Naive B cell (primary cell): ENCODE results near the gene DMPK. TPM values are rescaled to one million over a fixed set of nuclear protein-coding genes. Genes with fewer than 3 reads are reported as not detected.
"Not testable (repeated sequence)": the region's sequence is repeated elsewhere in the genome, so short reads cannot be mapped to it uniquely, and the experiment has no call there.

Source experiments
- ATAC-seq, 2 donors: fragments of 150-1000 bp; cut with Tn5 transposase; 2 replicates each; pipeline ENCODE4 v1.10.0; 2021; ENCODE audit warnings: low read depth in 2 of 2, mild to moderate bottlenecking in 2 of 2, moderate library complexity in 2 of 2
- DNase-seq: peaks from one replicate; pipeline ENCODE4 v3.0.0; 2022
- H3K27ac Mint-ChIP-seq, 6 donors: one replicate each; pipeline ENCODE4 v1.8.0; 2020 to 2022; ENCODE audit warnings: mild to moderate bottlenecking in 6 of 6, mixed read lengths in 6 of 6, moderate library complexity in 5 of 6, inconsistent platforms in 2 of 6
- H3K27me3 Mint-ChIP-seq, 3 donors: one replicate each; pipeline ENCODE4 v1.8.0; 2021 to 2022; ENCODE audit warnings: mixed read lengths in 3 of 3, mild to moderate bottlenecking in 1 of 3
- H3K36me3 Mint-ChIP-seq, 2 donors: one replicate each; pipeline ENCODE4 v1.8.0; 2020 to 2022; ENCODE audit warnings: mixed read lengths in 2 of 2, inconsistent platforms in 1 of 2, mild to moderate bottlenecking in 1 of 2
- H3K4me1 Mint-ChIP-seq, 3 donors: one replicate each; pipeline ENCODE4 v1.8.0; 2020 to 2022; ENCODE audit warnings: mixed read lengths in 3 of 3, inconsistent platforms in 1 of 3, mild to moderate bottlenecking in 1 of 3, moderate library complexity in 1 of 3
- H3K4me3 Mint-ChIP-seq, 8 donors: one replicate each; pipeline ENCODE4 v1.8.0; 2020 to 2022; ENCODE audit warnings: mild to moderate bottlenecking in 8 of 8, mixed read lengths in 8 of 8, moderate library complexity in 8 of 8, inconsistent platforms in 2 of 8
- H3K9me3 Mint-ChIP-seq, 7 donors: one replicate each; pipeline ENCODE4 v1.8.0; 2020 to 2022; ENCODE audit warnings: mixed read lengths in 7 of 7, mild to moderate bottlenecking in 5 of 7, inconsistent platforms in 2 of 7, moderate library complexity in 1 of 7
- polyA plus RNA-seq, 6 donors: library from polyadenylated mRNA; unstranded; fragments of 300-500 nt; fragmentation: Illumina TruSeq; gene quantifications; one replicate each; pipeline ENCODE4 v1.2.3, GENCODE V29; 2021; ENCODE audit warnings: low read depth in 6 of 6

The DMPK gene
- polyA plus RNA-seq, 6 donors from 2014 or later = 0.31 to 2.7 (median 1.1) TPM; not detected in 1

DNA sequence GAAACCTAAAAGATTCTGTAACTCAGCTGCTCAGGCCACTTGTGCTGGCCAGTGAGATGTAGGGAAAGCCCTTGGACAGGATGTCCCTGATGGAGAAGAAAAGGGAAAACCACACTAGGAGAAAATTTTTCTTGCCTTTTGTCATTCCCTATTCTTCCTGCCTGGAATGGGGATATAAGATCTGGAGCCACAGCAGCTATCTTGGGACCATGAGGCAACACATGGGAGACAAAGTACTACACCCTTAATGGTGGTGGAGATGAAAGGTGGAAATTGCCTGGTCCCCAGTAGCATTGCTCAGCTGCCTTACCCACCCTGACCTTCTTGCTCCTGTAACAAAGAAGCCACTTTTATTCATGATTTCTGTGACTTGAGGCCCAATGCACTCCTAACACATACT, 23.4 kb upstream of the DMPK start:
- Mint-ChIP-seq H3K4me3 (no peak overlapping the region), H3K4me1 (peaks cover 0 to 10% (median 7%) of the 10 kb centered on the region in 3 donors), H3K9me3 (peaks cover 0 to 2% (median 0%) of the 10 kb centered on the region in 7 donors), H3K27ac (peak overlapping the region in 1 of 6 donors; percentile 8), H3K36me3 (no peaks in the 10 kb centered on the region), H3K27me3 (peaks cover 0 to 19% (median 12%) of the 10 kb centered on the region in 3 donors)
- ATAC-seq = no peak
- DNase-seq = no peak

GRCh38 chr19:45804959-45805230, 22.6 kb upstream of the DMPK start:
- no peak overlapping the region for H3K27ac Mint-ChIP-seq
- DNase-seq = no peak
- H3K4me3 Mint-ChIP-seq = no peak overlapping the region
- H3K27me3 Mint-ChIP-seq = peaks cover 0 to 13% (median 12%) of the 10 kb centered on the region in 3 donors
- peaks cover 0 to 10% (median 7%) of the 10 kb centered on the region in 3 donors for H3K4me1 Mint-ChIP-seq
- ATAC-seq = no peak
- H3K9me3 Mint-ChIP-seq = peaks cover 0 to 2% (median 0%) of the 10 kb centered on the region in 7 donors
- no peaks in the 10 kb centered on the region for H3K36me3 Mint-ChIP-seq

GRCh38 chr19:45804140-45804958, 22.1 kb upstream of the DMPK start:
- Mint-ChIP-seq H3K9me3 (peaks cover 0 to 2% (median 0%) of the 10 kb centered on the region in 7 donors), H3K27ac (peak overlapping the region in 1 of 6 donors; percentile 51), H3K4me1 (peaks cover 0 to 7% (median 6%) of the 10 kb centered on the region in 3 donors), H3K36me3 (no peaks in the 10 kb centered on the region), H3K27me3 (peaks cover 0 to 13% (median 12%) of the 10 kb centered on the region in 3 donors), H3K4me3 (no peak overlapping the region)
- ATAC-seq = no peak
- no peak for DNase-seq

GRCh38 chr19:45801603-45802175, 19.4 kb upstream of the DMPK start:
- no peak for DNase-seq
- no peak overlapping the region for H3K4me3 Mint-ChIP-seq
- peaks cover 4 to 13% (median 11%) of the 10 kb centered on the region in 3 donors for H3K4me1 Mint-ChIP-seq
- H3K27ac Mint-ChIP-seq = peak overlapping the region in 1 of 6 donors; percentile 70
- peaks cover 6 to 19% (median 13%) of the 10 kb centered on the region in 3 donors for H3K27me3 Mint-ChIP-seq
- peaks cover 0 to 2% (median 0%) of the 10 kb centered on the region in 7 donors for H3K9me3 Mint-ChIP-seq
- no peak for ATAC-seq
- H3K36me3 Mint-ChIP-seq = no peaks in the 10 kb centered on the region

DNA sequence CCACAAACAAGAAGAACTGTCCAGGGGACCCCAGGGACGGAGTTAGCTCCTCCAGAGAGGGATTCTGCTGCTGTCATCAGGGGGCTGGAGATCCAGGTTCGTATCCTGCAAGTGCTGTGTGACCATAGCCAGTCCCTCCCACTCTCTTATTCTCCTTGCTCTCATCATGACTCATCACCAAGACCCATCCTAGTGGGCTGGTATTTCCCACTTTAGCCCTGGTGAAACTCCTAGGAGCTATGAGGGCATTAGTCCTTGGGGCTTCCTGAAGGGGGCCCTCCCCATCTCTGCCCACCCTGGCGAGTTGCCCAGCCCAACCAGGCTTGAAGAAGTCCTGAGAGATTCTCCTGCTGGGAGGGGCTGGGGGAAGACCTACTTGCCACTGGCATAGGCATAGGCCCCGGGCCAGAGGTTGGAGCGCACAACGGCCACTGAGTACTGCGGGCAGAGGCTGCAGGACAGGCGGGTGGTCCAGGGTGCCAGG, 17.8 kb upstream of the DMPK start:
- Mint-ChIP-seq H3K9me3 (peaks cover 0 to 2% (median 0%) of the 10 kb centered on the region in 7 donors), H3K36me3 (no peaks in the 10 kb centered on the region), H3K27me3 (peaks cover 6 to 22% (median 19%) of the 10 kb centered on the region in 3 donors), H3K4me3 (peak overlapping the region in 1 of 8 donors; percentile 12), H3K4me1 (peaks cover 4 to 6% (median 6%) of the 10 kb centered on the region in 3 donors), H3K27ac (peak overlapping the region in 1 of 6 donors; percentile 38)
- DNase-seq (no peak), ATAC-seq (no peak)

GRCh38 chr19:45799541-45799940, 17.3 kb upstream of the DMPK start:
- H3K36me3 Mint-ChIP-seq, H3K9me3 Mint-ChIP-seq, H3K4me3 Mint-ChIP-seq, DNase-seq, ATAC-seq, H3K4me1 Mint-ChIP-seq, H3K27ac Mint-ChIP-seq: not testable (repeated sequence)
- H3K27me3 Mint-ChIP-seq = peaks cover 6 to 28% (median 19%) of the 10 kb centered on the region in 3 donors

- Mint-ChIP-seq H3K36me3 (no peaks in the 10 kb centered on the region), H3K27ac (peak overlapping the region in 1 of 6 donors; percentile 47), H3K27me3 (peaks cover 6 to 29% (median 19%) of the 10 kb centered on the region in 3 donors), H3K9me3 (peaks cover 0 to 2% (median 0%) of the 10 kb centered on the region in 7 donors), H3K4me1 (peaks cover 5 to 7% (median 6%) of the 10 kb centered on the region in 3 donors), H3K4me3 (no peak overlapping the region)
- DNase-seq (peak; percentile 66), ATAC-seq (peak; percentile 99 to 100)
Observed at GRCh38 chr19:45798995-45799517, 16.8 kb upstream of the DMPK start.

DNA sequence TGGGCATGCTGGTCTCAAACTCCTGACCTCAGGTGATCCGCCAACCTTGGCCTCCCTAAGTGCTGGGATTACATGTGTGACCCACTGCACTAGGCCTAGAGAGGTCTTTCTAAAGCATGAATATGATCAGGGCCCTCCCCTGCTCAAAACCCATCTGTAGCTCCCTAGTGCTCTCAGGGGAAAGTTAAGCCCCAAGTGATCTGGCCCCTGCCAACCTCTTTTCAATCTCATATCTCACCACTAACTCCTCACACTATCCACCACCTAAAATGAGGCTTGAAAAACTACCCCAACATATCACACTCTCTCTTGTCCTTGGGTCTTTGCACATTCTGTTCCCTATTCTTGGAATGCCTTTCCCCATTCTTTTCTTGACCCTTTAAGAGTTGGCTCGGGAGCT, 12.3 kb upstream of the DMPK start:
- Mint-ChIP-seq H3K36me3 (no peaks in the 10 kb centered on the region), H3K27me3 (peaks cover 6 to 16% (median 8%) of the 10 kb centered on the region in 3 donors), H3K27ac (peak overlapping the region in 3 of 6 donors; percentile 38 to 83 (median 77)), H3K4me1 (peaks cover 35 to 41% (median 39%) of the 10 kb centered on the region in 3 donors), H3K4me3 (peak overlapping the region in 3 of 8 donors; percentile 48 to 66 (median 48)), H3K9me3 (peaks cover 0 to 1% (median 0%) of the 10 kb centered on the region in 7 donors)
- no peak for ATAC-seq
- no peak for DNase-seq

DNA sequence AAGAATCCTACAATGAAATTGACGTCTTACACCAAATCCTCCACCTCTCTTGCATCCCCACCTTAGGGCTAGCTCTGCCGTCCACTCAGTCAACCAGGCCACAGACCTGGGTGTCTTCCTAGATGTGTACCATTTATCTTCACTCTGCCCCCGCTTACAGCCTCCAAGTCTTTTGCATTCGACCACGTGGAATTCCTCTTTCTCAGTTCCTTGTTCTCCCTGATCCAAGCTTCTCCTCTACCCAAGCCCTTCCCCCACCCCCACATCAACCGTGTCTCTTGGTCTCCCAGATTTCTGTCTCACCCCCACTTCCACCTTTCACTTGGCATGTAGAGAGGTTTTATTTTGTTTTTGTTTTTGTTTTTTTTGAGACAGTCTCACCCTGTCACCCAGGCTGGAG, 11.6 kb upstream of the DMPK start:
- Mint-ChIP-seq H3K36me3 (peaks cover 4 to 6% of the 10 kb centered on the region in 2 donors), H3K9me3 (peaks cover 0 to 1% (median 0%) of the 10 kb centered on the region in 7 donors), H3K4me3 (peak overlapping the region in 6 of 8 donors; percentile 32 to 91 (median 82)), H3K27ac (peak overlapping the region in 2 of 6 donors; percentile 32 to 95), H3K27me3 (peaks cover 2 to 16% (median 2%) of the 10 kb centered on the region in 3 donors), H3K4me1 (peaks cover 33 to 42% (median 34%) of the 10 kb centered on the region in 3 donors)
- ATAC-seq (no peak), DNase-seq (no peak)

GRCh38 chr19:45793178-45793564, 10.9 kb upstream of the DMPK start:
- ATAC-seq (no peak), DNase-seq (no peak)
- H3K4me3 Mint-ChIP-seq = peak overlapping the region; percentile 54 to 91 (median 85)
- H3K27ac Mint-ChIP-seq = peak overlapping the region; percentile 82 to 97 (median 94)
- peaks cover 10 to 11% of the 10 kb centered on the region in 2 donors for H3K36me3 Mint-ChIP-seq
- H3K9me3 Mint-ChIP-seq = peaks cover 0 to 1% (median 0%) of the 10 kb centered on the region in 7 donors
- H3K4me1 Mint-ChIP-seq = peaks cover 34 to 44% (median 38%) of the 10 kb centered on the region in 3 donors
- peaks cover 0 to 16% (median 0%) of the 10 kb centered on the region in 3 donors for H3K27me3 Mint-ChIP-seq

DNA sequence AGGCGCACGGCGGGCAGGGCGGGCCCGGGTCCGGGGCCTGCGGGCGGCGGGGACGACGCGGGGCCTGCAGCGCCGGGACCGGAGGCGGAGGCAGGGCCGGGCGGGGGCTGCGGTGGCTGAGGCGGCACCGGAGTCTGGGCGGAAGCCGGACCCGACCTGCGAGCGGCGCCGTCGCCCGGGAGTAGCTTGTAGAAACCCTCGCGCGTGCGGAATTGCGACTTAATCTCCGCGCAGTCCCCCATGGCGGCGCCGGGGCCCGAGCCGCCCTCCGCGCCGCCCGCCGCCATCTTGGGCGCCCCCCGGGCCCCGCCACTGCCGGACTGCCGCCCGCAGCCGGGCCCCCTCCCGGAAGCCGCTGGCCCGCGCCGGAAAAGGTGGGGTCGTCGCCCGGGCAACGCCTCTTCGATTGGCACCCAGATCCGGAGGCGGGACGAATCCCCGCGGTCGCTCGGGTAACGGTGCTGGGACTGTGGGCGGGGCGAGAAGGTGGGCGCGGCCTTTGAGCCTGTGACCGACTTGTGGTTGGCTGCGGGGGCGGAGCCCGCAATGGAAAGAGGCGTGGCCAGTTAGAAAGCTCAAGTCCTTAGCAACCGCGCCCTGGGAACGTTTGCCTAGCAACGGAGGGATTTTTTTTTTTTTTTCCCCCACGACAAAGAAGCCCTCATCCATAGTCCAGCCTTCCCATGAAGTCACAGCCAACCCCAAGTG, 10.3 kb upstream of the DMPK start, which contains the start of gene DMWD:
DMWD (minus strand) TSS at position 376 of the 708 bp plus-strand sequence; CDS start at position 287, 89 bp downstream.
- Mint-ChIP-seq H3K4me1 (peaks cover 34 to 49% (median 44%) of the 10 kb centered on the region in 3 donors), H3K27me3 (peaks cover 0 to 16% (median 0%) of the 10 kb centered on the region in 3 donors)

GRCh38 chr19:45791744-45792469, 9.6 kb upstream of the DMPK start:
- Mint-ChIP-seq H3K9me3 (no peaks in the 10 kb centered on the region), H3K36me3 (peaks cover 10 to 17% of the 10 kb centered on the region in 2 donors), H3K27me3 (peaks cover 0 to 16% (median 0%) of the 10 kb centered on the region in 3 donors), H3K4me3 (peak overlapping the region; percentile 84 to 95 (median 90)), H3K4me1 (peaks cover 34 to 50% (median 47%) of the 10 kb centered on the region in 3 donors), H3K27ac (peak overlapping the region; percentile 76 to 95 (median 92))
- ATAC-seq (peak in 1 of 2 donors; percentile 5), DNase-seq (no peak)

More for the DNA sequence above, 10.3 kb upstream of the DMPK start, which contains the start of gene DMWD:
- Mint-ChIP-seq H3K9me3 (no peaks in the 10 kb centered on the region), H3K4me3 (peak within 1 kb of the TSS; percentile 84 to 95 (median 90)), H3K27ac (peak within 1 kb of the TSS; percentile 82 to 97 (median 95)), H3K36me3 (peaks cover 10 to 17% of the 10 kb centered on the region in 2 donors)
- peak; percentile 93 for ATAC-seq
- DNase-seq = peak; percentile 99
